Stimulated activated naive B cell treated with anti-CD40 and anti-IgM and Interleukin-4, amounts not matched to agents 10 μg/mL and 1 μg/mL and 100 μg/mL, for 72 hours (primary cell): ENCODE data around the gene ABCD1.
"Not testable (repeated sequence)": the region's sequence is repeated elsewhere in the genome, so short reads cannot be mapped to it uniquely, and the experiment has no call there.

ENCODE experiments used
- ATAC-seq, 2 donors: fragments of 150-1000 bp; cut with Tn5 transposase; replicated peaks; 2 replicates each; pipeline ENCODE4 v1.10.0; 2021; ENCODE audit warnings: moderate library complexity in 1 of 2
- DNase-seq: peaks from one replicate; pipeline ENCODE4 v3.0.0; 2021
- H3K27ac Mint-ChIP-seq: one replicate; pipeline ENCODE4 v1.8.0; 2022; ENCODE audit warnings: mild to moderate bottlenecking, mixed read lengths
- H3K27me3 Mint-ChIP-seq, 2 donors: one replicate each; pipeline ENCODE4 v1.8.0; 2022; ENCODE audit warnings: mixed read lengths in 2 of 2
- H3K36me3 Mint-ChIP-seq, 2 donors: one replicate each; pipeline ENCODE4 v1.8.0; 2022; ENCODE audit warnings: mixed read lengths in 2 of 2, mild to moderate bottlenecking in 1 of 2
- H3K4me1 Mint-ChIP-seq, 2 donors: one replicate each; pipeline ENCODE4 v1.8.0; 2022; ENCODE audit warnings: mixed read lengths in 2 of 2, mild to moderate bottlenecking in 1 of 2
- H3K4me3 Mint-ChIP-seq, 2 donors: one replicate each; pipeline ENCODE4 v1.8.0; 2022; ENCODE audit warnings: mild to moderate bottlenecking in 2 of 2, mixed read lengths in 2 of 2, moderate library complexity in 1 of 2
- H3K9me3 Mint-ChIP-seq, 2 donors: one replicate each; pipeline ENCODE4 v1.8.0; 2022; ENCODE audit warnings: mixed read lengths in 2 of 2, mild to moderate bottlenecking in 1 of 2

ABCD1 gene

GRCh38 chrX:153689654-153690465 is 34.8 kb upstream of the ABCD1 start:
- Mint-ChIP-seq H3K4me1 (peaks cover 4 to 19% of the 10 kb centered on the region in 2 donors), H3K9me3 (no peaks in the 10 kb centered on the region), H3K4me3 (no peak overlapping the region), H3K27ac (no peak overlapping the region), H3K27me3 (peaks cover 17 to 27% of the 10 kb centered on the region in 2 donors), H3K36me3 (peaks cover 3% of the 10 kb centered on the region in 2 donors)
- ATAC-seq (no peak), DNase-seq (no peak)

- Mint-ChIP-seq H3K36me3 (peaks cover 3% of the 10 kb centered on the region in 2 donors), H3K4me1 (peaks cover 4 to 19% of the 10 kb centered on the region in 2 donors), H3K4me3 (no peak overlapping the region), H3K27me3 (peaks cover 17 to 23% of the 10 kb centered on the region in 2 donors), H3K9me3 (no peaks in the 10 kb centered on the region), H3K27ac (no peak overlapping the region)
- DNase-seq (no peak), ATAC-seq (no peak)
Measured at GRCh38 chrX:153690466-153690865, 34.2 kb upstream of the ABCD1 start.

GRCh38 chrX:153691032-153691827 is 33.4 kb upstream of the ABCD1 start:
- not testable (repeated sequence) for DNase-seq

GRCh38 chrX:153692003-153692402 is 32.7 kb upstream of the ABCD1 start:
- Mint-ChIP-seq H3K27me3 (peaks cover 8 to 11% of the 10 kb centered on the region in 2 donors), H3K27ac (no peak overlapping the region)

More at GRCh38 chrX:153691032-153691827, 33.4 kb upstream of the ABCD1 start:
- not testable (repeated sequence) for H3K4me3 Mint-ChIP-seq, H3K36me3 Mint-ChIP-seq, H3K9me3 Mint-ChIP-seq, ATAC-seq, H3K27ac Mint-ChIP-seq
- Mint-ChIP-seq H3K4me1 (peaks cover 4 to 18% of the 10 kb centered on the region in 2 donors), H3K27me3 (peaks cover 14 to 17% of the 10 kb centered on the region in 2 donors)

GRCh38 chrX:153692611-153693156 is 32.0 kb upstream of the ABCD1 start:
- Mint-ChIP-seq H3K27ac (peak overlapping the region; percentile 43), H3K9me3 (no peaks in the 10 kb centered on the region), H3K36me3 (peaks cover 9 to 12% of the 10 kb centered on the region in 2 donors), H3K27me3 (peaks cover 8 to 11% of the 10 kb centered on the region in 2 donors), H3K4me3 (no peak overlapping the region), H3K4me1 (peaks cover 4 to 8% of the 10 kb centered on the region in 2 donors)
- ATAC-seq: no peak
- DNase-seq: no peak

More at GRCh38 chrX:153692003-153692402, 32.7 kb upstream of the ABCD1 start:
- H3K4me3 Mint-ChIP-seq: no peak overlapping the region
- ATAC-seq: no peak
- peaks cover 3 to 7% of the 10 kb centered on the region in 2 donors for H3K36me3 Mint-ChIP-seq
- H3K9me3 Mint-ChIP-seq: no peaks in the 10 kb centered on the region
- H3K4me1 Mint-ChIP-seq: peaks cover 4 to 13% of the 10 kb centered on the region in 2 donors
- DNase-seq: no peak

- peaks cover 8 to 11% of the 10 kb centered on the region in 2 donors for H3K27me3 Mint-ChIP-seq
- H3K27ac Mint-ChIP-seq: no peak overlapping the region
- peaks cover 4 to 8% of the 10 kb centered on the region in 2 donors for H3K4me1 Mint-ChIP-seq
- H3K4me3 Mint-ChIP-seq: no peak overlapping the region
- DNase-seq: no peak
- peak in 1 of 2 donors; percentile 12 for ATAC-seq
- H3K9me3 Mint-ChIP-seq: no peaks in the 10 kb centered on the region
- peaks cover 9 to 13% of the 10 kb centered on the region in 2 donors for H3K36me3 Mint-ChIP-seq
Measured at GRCh38 chrX:153693216-153694086, 31.2 kb upstream of the ABCD1 start.

GRCh38 chrX:153694256-153694655 is 30.4 kb upstream of the ABCD1 start:
- H3K4me1 Mint-ChIP-seq, H3K9me3 Mint-ChIP-seq, DNase-seq, H3K27ac Mint-ChIP-seq, H3K4me3 Mint-ChIP-seq, ATAC-seq: not testable (repeated sequence)
- Mint-ChIP-seq H3K27me3 (peaks cover 8 to 11% of the 10 kb centered on the region in 2 donors), H3K36me3 (peaks cover 9 to 13% of the 10 kb centered on the region in 2 donors)

- no peak for ATAC-seq
- H3K4me1 Mint-ChIP-seq: peaks cover 3 to 8% of the 10 kb centered on the region in 2 donors
- H3K4me3 Mint-ChIP-seq: no peak overlapping the region
- H3K36me3 Mint-ChIP-seq: peaks cover 9 to 13% of the 10 kb centered on the region in 2 donors
- H3K27ac Mint-ChIP-seq: no peak overlapping the region
- DNase-seq: no peak
- H3K27me3 Mint-ChIP-seq: peaks cover 8 to 11% of the 10 kb centered on the region in 2 donors
- no peaks in the 10 kb centered on the region for H3K9me3 Mint-ChIP-seq
Measured at GRCh38 chrX:153694687-153695270, 29.9 kb upstream of the ABCD1 start.

GRCh38 chrX:153696100-153696499 is 28.6 kb upstream of the ABCD1 start:
- DNase-seq (no peak), ATAC-seq (no peak)
- no peak overlapping the region for H3K27ac Mint-ChIP-seq
- no peak overlapping the region for H3K4me3 Mint-ChIP-seq
- H3K4me1 Mint-ChIP-seq: peaks cover 2 to 8% of the 10 kb centered on the region in 2 donors
- peaks cover 13 to 22% of the 10 kb centered on the region in 2 donors for H3K36me3 Mint-ChIP-seq
- H3K9me3 Mint-ChIP-seq: no peaks in the 10 kb centered on the region
- H3K27me3 Mint-ChIP-seq: no peaks in the 10 kb centered on the region

GRCh38 chrX:153696538-153696937 is 28.1 kb upstream of the ABCD1 start:
- not testable (repeated sequence) for H3K4me1 Mint-ChIP-seq, H3K4me3 Mint-ChIP-seq, ATAC-seq, H3K27me3 Mint-ChIP-seq, H3K9me3 Mint-ChIP-seq, DNase-seq, H3K27ac Mint-ChIP-seq
- H3K36me3 Mint-ChIP-seq: peaks cover 13 to 26% of the 10 kb centered on the region in 2 donors

GRCh38 chrX:153696986-153697722 is 27.5 kb upstream of the ABCD1 start:
- Mint-ChIP-seq H3K27ac (peak overlapping the region; percentile 72), H3K36me3 (peaks cover 13 to 27% of the 10 kb centered on the region in 2 donors)
- DNase-seq, ATAC-seq, H3K4me1 Mint-ChIP-seq, H3K27me3 Mint-ChIP-seq, H3K9me3 Mint-ChIP-seq, H3K4me3 Mint-ChIP-seq: not testable (repeated sequence)

GRCh38 chrX:153697924-153698865 is 26.5 kb upstream of the ABCD1 start:
- no peak for DNase-seq
- Mint-ChIP-seq H3K4me1 (no peaks in the 10 kb centered on the region), H3K27ac (no peak overlapping the region)

More at GRCh38 chrX:153697924-153698865, 26.5 kb upstream of the ABCD1 start:
- no peak overlapping the region for H3K4me3 Mint-ChIP-seq
- ATAC-seq: no peak
- H3K9me3 Mint-ChIP-seq: no peaks in the 10 kb centered on the region
- peaks cover 13 to 27% of the 10 kb centered on the region in 2 donors for H3K36me3 Mint-ChIP-seq
- H3K27me3 Mint-ChIP-seq: no peaks in the 10 kb centered on the region
